OCI-LY3 (cell line): Measurements from ENCODE around the gene SHROOM3.

Experiments used
- CTCF ChIP-seq: fragments of 200-600, 300-600 bp; sonication (generic); IDR thresholded peaks from 2 replicates; pipeline ENCODE4 v1.5.1; 2014; ENCODE audit warnings: antibody characterized with exemption, low read length, low read depth
- EZH2phosphoT487 ChIP-seq: fragments of 200-600 bp; shearing (Covaris generic); IDR thresholded peaks from 2 replicates; pipeline ENCODE4 v1.6.1; 2018; ENCODE audit warnings: antibody characterized with exemption, mixed run types, low read depth

GRCh38 chr4:76799140-76799539 is 364.1 kb downstream of the SHROOM3 start:
- TF ChIP-seq CTCF (no peak), EZH2phosphoT487 (no peak)
